Fibroblast of skin of right biceps (primary cell): ENCODE measurements around the gene SCN3B.
"Not testable (repeated sequence)": the region's sequence is repeated elsewhere in the genome, so short reads cannot be mapped to it uniquely, and the experiment has no call there.

Experiments used
- DNase-seq: peaks from one replicate; pipeline ENCODE4 v3.0.0-alpha.2; 2013

SCN3B gene, protein sequence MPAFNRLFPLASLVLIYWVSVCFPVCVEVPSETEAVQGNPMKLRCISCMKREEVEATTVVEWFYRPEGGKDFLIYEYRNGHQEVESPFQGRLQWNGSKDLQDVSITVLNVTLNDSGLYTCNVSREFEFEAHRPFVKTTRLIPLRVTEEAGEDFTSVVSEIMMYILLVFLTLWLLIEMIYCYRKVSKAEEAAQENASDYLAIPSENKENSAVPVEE

GRCh38 chr11:123654566-123655081 lies at the start of gene SCN3B:
Gene SCN3B (minus strand): TSS chr11:123654624. CDS start chr11:123653801, 823 bp downstream.
- peak; percentile 61 for DNase-seq

DNA sequence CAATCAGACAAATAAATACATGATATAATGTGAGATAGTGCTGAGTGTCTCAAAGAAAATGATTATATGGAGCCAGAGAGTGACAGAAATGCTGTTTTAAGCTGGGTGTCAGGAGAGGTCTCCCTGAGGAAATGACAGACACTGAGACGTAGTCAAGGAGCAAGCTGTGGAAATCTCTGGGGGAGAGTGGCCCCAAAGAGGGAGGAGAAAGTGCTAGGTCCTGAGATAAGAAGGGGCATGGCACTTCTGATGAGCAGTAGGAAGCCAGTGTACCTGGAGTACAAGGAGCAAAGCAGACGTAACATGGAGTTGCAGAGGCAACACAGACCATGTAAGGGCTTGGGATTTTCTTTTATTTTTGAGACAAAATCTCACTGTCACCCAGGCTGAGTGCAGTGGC lies 48.3 kb upstream of the SCN3B start:
- no peak for DNase-seq

DNA sequence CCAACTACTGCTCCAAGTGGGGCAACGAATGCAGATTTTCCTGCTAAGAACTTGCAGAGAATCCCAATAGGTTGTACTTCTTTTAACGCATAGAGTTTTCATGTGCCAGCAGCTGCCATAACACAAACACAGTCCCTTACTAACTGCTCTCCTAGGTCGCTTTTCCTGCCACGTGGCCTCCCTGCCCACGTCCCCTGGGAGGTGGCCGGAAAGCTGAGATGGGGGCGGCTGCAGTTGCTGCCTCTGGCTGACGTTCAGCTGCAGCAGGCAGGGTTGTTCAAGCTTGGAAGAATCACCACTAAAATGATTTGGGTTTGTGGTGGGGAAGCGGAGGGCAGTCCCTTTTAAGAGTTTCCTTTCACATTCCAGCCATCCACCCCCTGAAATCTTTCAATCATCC lies 47.7 kb upstream of the SCN3B start:
- no peak for DNase-seq

GRCh38 chr11:123700772-123701171 lies 46.3 kb upstream of the SCN3B start:
- no peak for DNase-seq

- no peak for DNase-seq
These were observed 44.2 kb upstream of the SCN3B start for GRCh38 chr11:123698546-123699127.

DNA sequence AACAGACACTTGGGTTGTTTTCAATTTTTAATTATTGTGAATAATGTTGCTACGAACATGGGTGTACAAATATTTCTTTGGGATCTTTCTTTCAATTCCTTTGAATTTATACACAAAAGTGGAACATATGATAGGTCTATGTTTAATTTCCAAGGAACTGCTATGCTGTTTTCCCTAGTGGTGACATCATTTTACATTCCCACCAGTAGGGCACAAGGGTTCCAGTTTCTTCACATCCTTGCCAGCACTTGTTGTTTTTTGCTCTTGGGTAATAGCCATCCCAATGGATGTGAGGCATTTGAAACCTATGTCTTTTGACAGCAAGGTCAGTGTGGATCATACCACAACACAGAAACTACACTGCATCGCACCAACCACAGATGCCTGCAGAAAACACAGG lies 41.8 kb upstream of the SCN3B start:
- DNase-seq, result no peak

DNA sequence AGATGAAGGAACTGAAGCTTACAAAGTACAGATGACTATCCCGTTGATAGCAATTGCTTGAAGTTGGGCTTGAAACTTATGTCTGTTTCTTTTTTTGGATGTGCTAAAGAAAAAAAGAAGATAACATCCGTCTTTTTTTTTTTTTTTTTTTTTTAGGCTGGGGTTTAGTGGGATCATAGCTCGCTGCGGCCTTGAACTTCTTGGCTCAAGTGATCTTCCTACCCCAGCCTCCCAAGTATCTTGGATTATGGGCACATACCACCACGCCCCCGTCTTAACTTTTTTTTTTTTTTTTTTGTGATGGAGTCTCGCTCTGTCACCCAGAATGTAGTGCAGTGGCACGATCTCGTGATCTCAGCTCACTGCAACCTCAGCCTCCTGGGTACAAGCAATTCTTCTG lies 40.8 kb upstream of the SCN3B start:
- no peak for DNase-seq

GRCh38 chr11:123694551-123694950 lies 40.1 kb upstream of the SCN3B start:
- DNase-seq, result no peak

GRCh38 chr11:123692961-123693360 lies 38.5 kb upstream of the SCN3B start:
- no peak for DNase-seq

- peak; percentile 53 for DNase-seq
These were observed 36.1 kb upstream of the SCN3B start for GRCh38 chr11:123690485-123690884.

DNA sequence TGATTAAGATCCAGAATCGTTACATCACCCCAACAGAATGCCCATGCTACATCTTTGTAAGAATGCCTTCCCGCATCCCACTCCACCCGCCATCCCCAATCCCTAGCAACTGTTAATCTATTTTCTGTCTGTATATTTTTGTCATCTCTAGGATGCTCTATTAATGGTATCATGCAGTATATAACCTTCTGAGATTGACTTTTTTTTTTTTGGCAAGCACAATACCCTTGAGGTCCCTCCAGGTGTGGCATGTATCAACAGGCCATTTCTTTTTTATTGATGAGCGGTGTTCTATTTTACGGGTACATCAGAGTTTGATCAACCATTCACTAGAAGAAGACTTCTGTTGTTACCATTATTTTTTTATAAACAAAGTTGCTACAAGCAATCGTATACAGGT lies 30.2 kb upstream of the SCN3B start:
- DNase-seq, result no peak

- DNase-seq, result no peak
These were observed 29.2 kb upstream of the SCN3B start for GRCh38 chr11:123683428-123684170.

DNA sequence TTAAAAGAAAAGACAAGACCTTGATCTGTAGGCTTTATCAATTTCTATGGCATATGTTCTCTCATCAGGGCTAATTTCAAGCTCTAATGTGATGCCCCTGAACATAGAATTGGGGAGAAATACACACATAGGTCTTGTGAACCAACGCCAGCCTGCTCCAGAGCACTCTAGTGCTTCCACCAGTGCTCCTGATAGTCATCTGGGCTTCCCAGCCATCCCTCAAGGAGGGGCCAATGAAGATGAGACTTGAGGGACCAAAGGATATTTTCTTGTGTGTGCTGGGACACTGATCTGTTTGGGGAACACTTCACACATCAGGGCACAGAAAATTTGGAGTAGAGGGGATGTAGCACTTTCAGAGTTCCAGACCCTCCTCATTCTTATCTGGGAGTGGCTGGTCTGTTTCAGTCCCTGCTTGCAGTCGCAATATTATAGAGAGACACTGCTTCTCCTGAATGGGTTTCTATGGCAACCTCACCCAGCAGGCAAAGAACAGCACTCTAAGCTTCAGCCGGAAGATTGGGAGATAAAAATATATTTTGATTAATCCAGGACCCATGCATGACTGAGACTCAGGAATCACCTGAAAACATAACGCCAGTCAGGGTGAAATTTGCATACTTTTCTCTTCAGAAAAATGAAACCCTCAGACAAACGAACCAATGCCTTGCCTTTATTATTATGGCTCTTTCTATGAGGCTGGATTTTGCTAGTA lies 28.4 kb upstream of the SCN3B start:
- no peak for DNase-seq

DNA sequence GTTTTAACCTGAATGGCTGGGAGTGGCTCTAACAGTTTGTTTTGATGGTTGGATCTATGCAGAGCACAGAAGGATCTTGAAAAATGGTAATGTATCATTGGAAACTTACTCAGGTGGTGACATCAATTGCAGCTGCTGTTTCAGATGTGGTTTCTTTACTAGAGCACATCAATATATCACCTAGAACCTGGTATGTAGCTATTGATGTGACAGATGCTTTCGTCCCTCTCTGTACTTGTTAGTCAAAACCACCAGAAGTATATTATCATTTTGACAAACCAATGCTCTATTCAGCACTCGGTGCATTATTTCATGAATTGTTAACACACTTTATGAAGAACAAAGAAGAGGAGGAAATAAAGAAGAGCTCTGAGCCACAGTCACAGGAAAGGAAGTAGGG lies 26.6 kb upstream of the SCN3B start:
- no peak for DNase-seq

GRCh38 chr11:123678246-123678645 lies 23.8 kb upstream of the SCN3B start:
- no peak for DNase-seq

DNA sequence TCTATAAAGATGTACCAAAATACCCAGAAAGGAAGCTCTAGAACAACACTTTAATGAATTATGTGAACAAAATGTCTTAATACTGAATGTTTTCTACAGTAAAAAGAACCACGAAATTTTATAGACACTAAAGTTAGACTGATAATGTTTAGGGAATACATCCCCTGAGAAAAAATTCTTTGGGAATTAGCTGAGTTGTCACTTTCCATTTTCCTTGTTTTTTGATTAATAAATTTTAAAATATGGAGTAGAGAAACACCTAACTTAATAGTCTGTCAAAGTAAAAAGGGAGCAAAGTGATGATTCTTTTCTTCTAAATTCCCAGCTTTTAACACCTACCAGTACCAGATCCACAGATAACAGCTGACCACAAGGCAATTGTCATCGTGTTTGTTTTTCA lies 23.1 kb upstream of the SCN3B start:
- DNase-seq, result no peak

DNA sequence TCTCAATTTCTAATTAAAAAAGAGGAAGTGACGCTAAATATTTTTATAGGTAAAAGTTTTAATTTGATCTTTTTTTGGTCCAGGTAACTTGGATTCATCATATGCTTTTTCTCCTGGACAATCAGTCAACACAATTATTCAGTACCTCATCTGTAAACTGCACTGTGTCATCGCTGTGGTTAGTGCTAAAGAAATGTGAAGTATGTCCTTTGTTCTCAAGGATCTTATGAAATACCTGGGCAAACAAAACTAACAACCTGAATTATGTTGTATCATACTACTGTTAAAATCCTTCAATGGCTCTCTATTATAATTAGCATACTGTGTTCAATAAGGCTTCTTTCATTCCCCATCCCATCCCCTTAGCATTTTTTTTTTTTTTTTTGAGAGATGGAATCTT lies 19.9 kb upstream of the SCN3B start:
- DNase-seq, result no peak

- DNase-seq, result no peak
These were observed 18.1 kb upstream of the SCN3B start for GRCh38 chr11:123672568-123672967.

GRCh38 chr11:123671534-123671933 lies 17.1 kb upstream of the SCN3B start:
- DNase-seq, result no peak

DNA sequence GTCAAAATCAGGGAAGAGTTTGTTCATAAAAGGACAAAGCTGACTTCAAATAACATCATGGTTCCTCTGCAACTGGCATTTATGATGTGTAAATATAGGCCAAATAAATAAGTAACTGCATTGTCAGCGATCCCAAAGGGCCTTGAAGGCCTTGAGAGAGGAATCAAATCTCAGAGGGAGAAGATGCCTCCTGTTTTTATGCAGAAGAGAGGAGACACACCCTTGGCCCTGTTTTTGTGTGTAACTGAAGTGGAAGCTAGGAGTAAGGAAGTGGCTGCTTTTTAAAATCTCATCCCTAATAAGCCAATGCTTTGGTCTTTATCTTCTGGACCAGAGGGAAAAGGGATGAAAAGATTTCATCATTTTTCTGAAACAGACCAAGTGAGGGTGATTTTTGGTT lies 15.7 kb upstream of the SCN3B start:
- no peak for DNase-seq

- DNase-seq, result no peak
These were observed 10.9 kb upstream of the SCN3B start for GRCh38 chr11:123665306-123665705.

GRCh38 chr11:123659965-123660364 lies 5.5 kb upstream of the SCN3B start:
- not testable (repeated sequence) for DNase-seq

DNA sequence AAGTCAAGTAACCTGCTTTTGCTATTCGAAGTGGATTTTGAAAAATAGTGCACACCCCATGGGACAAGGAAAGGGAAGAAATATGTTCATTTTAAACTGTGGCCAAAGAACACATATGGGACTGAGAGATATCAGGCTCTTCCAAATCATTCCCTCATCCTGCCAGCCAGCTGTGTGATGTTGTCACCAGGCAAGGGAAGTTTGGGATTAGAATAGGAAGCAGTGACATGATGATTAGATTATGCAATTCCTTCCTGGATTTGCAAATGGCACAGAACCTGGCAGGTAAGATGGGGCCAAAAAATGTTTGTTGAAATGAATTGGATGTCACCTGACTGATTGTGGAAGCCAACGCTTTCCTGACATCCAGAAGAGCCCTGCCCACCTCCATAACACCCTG lies 4.9 kb upstream of the SCN3B start:
- DNase-seq, result no peak
